DND-41 (cell line): ENCODE measurements around the gene DHRS11.
A peak's percentile ranks its signal among the peaks of the same experiment; 100 is the strongest.

Experiments
- ATAC-seq: fragments of 200-7000 bp; cut with Tn5 transposase; 3 replicates; pipeline ENCODE4 v1.9.1; 2021; ENCODE audit warnings: low read depth; ENCODE audit not compliant: insufficient read depth
- DNase-seq: peaks from one replicate; pipeline ENCODE4 v3.0.0-alpha.2; 2020
- H2AFZ ChIP-seq: 2 replicates; pipeline ENCODE4 v1.6.0; 2012; ENCODE audit warnings: low read depth, low read length
- H3K27ac ChIP-seq: 2 replicates; pipeline ENCODE4 v1.5.1; 2012; ENCODE audit warnings: low read length, inconsistent platforms
- H3K27me3 ChIP-seq: fragments of 200-600 bp; sonication (generic); 2 replicates; pipeline ENCODE4 v1.6.0; 2012; ENCODE audit warnings: low read length, mild to moderate bottlenecking, inconsistent platforms; ENCODE audit not compliant: insufficient read depth, poor library complexity
- H3K36me3 ChIP-seq: 2 replicates; pipeline ENCODE4 v1.5.1; 2012; ENCODE audit warnings: low read length, inconsistent platforms; ENCODE audit not compliant: insufficient read depth
- H3K4me1 ChIP-seq: 2 replicates; pipeline ENCODE4 v1.5.1; 2012; ENCODE audit warnings: mild to moderate bottlenecking, low read length; ENCODE audit not compliant: insufficient read depth
- H3K4me2 ChIP-seq: 2 replicates; pipeline ENCODE4 v1.6.0; 2012; ENCODE audit warnings: mild to moderate bottlenecking, moderate library complexity, low read length, inconsistent platforms; ENCODE audit not compliant: insufficient read depth
- H3K4me3 ChIP-seq, 2 experiments: fragments of 200-600 bp in 1 of 2; shearing (Covaris generic) in 1 of 2; 2 replicates each; pipeline ENCODE4 v1.5.1; 2012 to 2016; ENCODE audit warnings: inconsistent platforms in 2 of 2, low read length in 2 of 2, mild to moderate bottlenecking in 2 of 2, low read depth in 1 of 2, moderate library complexity in 1 of 2
- H3K79me2 ChIP-seq: 2 replicates; pipeline ENCODE4 v1.6.0; 2012; ENCODE audit warnings: low read length, inconsistent platforms; ENCODE audit not compliant: insufficient read depth
- H3K9ac ChIP-seq: 2 replicates; pipeline ENCODE4 v1.6.0; 2012; ENCODE audit warnings: low read depth, mild to moderate bottlenecking, inconsistent platforms, low read length, moderate library complexity
- H3K9me3 ChIP-seq: 2 replicates; pipeline ENCODE4 v1.5.1; 2012; ENCODE audit warnings: low read length, moderate library complexity, mild to moderate bottlenecking, inconsistent platforms; ENCODE audit not compliant: insufficient read depth, severe bottlenecking
- H4K20me1 ChIP-seq: 2 replicates; pipeline ENCODE4 v1.6.0; 2012; ENCODE audit warnings: low read length; ENCODE audit not compliant: insufficient read depth
- EZH2 ChIP-seq: IDR thresholded peaks from 3 replicates; pipeline ENCODE4 v1.6.1; 2012; ENCODE audit warnings: borderline replicate concordance, low read depth, mild to moderate bottlenecking, moderate library complexity, low read length, inconsistent platforms; ENCODE audit not compliant: severe bottlenecking
- TF ChIP-seq, protein P1 (sequence below): IDR thresholded peaks from 2 replicates; pipeline ENCODE4 v1.5.1; 2012; ENCODE audit warnings: borderline replicate concordance, low read length, moderate library complexity, mild to moderate bottlenecking; ENCODE audit not compliant: poor library complexity, severe bottlenecking; ENCODE audit errors: extremely low read depth

Gene DHRS11

DNA sequence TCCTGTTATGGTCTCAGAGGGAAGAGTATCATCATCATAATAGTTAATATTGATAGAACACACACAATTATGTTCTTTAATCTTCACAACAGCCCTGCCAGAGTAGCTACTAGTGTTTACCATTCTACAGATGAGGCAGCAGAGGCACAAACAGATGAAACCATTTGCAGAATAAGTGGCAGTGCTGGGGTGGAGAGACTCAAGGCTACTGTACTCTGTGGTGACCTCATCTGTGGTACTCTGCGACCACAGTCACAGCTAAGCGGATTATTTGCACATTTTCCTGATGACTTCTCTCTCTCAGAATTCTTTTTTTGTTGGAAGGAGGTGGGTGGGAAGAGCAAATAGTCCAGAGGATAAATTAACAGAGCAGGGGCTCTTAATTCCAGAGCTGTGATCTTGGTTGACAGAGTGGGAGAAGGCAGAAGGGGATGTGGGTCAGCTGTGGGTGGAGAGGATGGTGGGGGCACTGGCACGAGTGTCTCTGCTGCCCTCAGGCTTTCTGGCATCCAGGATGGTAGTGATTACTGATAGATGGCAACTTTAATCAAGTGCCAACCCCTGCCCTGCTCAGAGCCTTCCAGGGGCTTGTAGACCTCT is 51.5 kb downstream of the DHRS11 start:
- H4K20me1 ChIP-seq = no peaks in the 10 kb centered on the region; the same call in 1 of the 2 replicates
- no peak overlapping the region for H3K9ac ChIP-seq
- no peak overlapping the region for H3K4me3 ChIP-seq
- H2AFZ ChIP-seq = no peak overlapping the region
- H3K9me3 ChIP-seq = no peaks in the 10 kb centered on the region
- no peak overlapping the region for H3K27ac ChIP-seq
- H3K4me1 ChIP-seq = no peaks in the 10 kb centered on the region
- H3K36me3 ChIP-seq = no peaks in the 10 kb centered on the region
- TF ChIP-seq EZH2 = no peak
- TF ChIP-seq, protein P1, sequence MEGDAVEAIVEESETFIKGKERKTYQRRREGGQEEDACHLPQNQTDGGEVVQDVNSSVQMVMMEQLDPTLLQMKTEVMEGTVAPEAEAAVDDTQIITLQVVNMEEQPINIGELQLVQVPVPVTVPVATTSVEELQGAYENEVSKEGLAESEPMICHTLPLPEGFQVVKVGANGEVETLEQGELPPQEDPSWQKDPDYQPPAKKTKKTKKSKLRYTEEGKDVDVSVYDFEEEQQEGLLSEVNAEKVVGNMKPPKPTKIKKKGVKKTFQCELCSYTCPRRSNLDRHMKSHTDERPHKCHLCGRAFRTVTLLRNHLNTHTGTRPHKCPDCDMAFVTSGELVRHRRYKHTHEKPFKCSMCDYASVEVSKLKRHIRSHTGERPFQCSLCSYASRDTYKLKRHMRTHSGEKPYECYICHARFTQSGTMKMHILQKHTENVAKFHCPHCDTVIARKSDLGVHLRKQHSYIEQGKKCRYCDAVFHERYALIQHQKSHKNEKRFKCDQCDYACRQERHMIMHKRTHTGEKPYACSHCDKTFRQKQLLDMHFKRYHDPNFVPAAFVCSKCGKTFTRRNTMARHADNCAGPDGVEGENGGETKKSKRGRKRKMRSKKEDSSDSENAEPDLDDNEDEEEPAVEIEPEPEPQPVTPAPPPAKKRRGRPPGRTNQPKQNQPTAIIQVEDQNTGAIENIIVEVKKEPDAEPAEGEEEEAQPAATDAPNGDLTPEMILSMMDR = no peak
- ATAC-seq = no peak
- no peak overlapping the region for H3K4me2 ChIP-seq
- peaks cover 19% of the 10 kb centered on the region for H3K27me3 ChIP-seq
- no peak for DNase-seq
- H3K79me2 ChIP-seq = no peaks in the 10 kb centered on the region

DNA sequence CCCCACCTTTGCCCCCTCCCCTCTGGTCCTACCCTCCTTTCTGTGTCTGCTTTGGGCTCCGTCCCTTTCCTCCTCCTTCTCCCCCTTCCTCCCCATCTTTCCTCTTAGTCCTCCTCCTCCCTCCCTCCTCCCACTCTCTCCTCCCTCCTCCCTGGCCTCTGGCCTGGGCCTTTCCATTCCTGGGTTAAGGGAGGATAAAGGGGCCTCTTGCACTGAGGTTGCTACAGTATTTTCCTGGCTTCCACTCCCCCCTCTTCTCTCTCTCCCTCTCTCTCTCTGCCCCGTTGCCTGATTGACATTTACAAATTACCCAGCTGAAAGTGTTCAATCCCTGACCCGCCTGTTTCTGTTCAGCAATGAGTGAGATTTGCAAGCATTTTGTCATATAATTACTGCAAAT is 53.7 kb downstream of the DHRS11 start:
- Histone ChIP-seq H2AFZ (no peak overlapping the region), H3K4me2 (no peak overlapping the region), H3K9ac (no peak overlapping the region), H3K27me3 (peaks cover 20% of the 10 kb centered on the region), H3K79me2 (no peaks in the 10 kb centered on the region), H3K27ac (no peak overlapping the region), H3K4me3 (no peak overlapping the region), H3K4me1 (no peaks in the 10 kb centered on the region), H3K36me3 (no peaks in the 10 kb centered on the region), H4K20me1 (no peaks in the 10 kb centered on the region; the same call in 1 of the 2 replicates), H3K9me3 (no peaks in the 10 kb centered on the region)
- ATAC-seq (no peak), DNase-seq (no peak)
- no peak for TF ChIP-seq EZH2
- TF ChIP-seq, protein P1 = no peak

DNA sequence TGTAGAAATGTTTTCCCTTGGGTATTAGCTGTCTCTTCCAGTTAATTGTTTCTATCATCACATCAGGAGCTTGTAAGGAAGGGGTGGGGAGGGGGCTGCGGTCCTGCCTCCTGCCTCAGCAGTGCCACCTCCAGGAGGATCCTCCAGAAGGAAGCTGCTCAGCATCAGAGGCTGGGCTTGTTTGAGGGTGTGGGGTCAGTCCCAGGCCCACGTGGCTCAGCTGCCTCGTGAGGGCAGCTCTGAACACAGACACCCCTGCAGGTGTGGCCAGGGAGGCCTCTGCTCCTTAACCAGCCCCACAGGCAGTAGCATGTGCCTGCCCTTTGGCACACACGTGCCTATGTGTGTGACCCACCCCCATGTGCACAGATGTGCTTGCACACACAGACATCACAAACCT is 56.0 kb downstream of the DHRS11 start:
- H3K9me3 ChIP-seq = no peaks in the 10 kb centered on the region
- no peaks in the 10 kb centered on the region; the same call in 1 of the 2 replicates for H4K20me1 ChIP-seq
- H3K4me1 ChIP-seq = no peaks in the 10 kb centered on the region
- no peak for ATAC-seq
- peaks cover 31% of the 10 kb centered on the region for H3K27me3 ChIP-seq
- H3K9ac ChIP-seq = no peak overlapping the region
- no peak overlapping the region for H3K4me2 ChIP-seq
- H3K27ac ChIP-seq = no peak overlapping the region
- TF ChIP-seq, protein P1 = peak; percentile 18
- no peak for TF ChIP-seq EZH2
- no peak overlapping the region for H3K4me3 ChIP-seq
- no peaks in the 10 kb centered on the region for H3K79me2 ChIP-seq
- no peak for DNase-seq
- H3K36me3 ChIP-seq = no peaks in the 10 kb centered on the region
- H2AFZ ChIP-seq = no peak overlapping the region
